ENCODE data around the gene CAP2.
"Not testable (repeated sequence)": the region's sequence is repeated elsewhere in the genome, so short reads cannot be mapped to it uniquely, and the experiment has no call there.

Gene CAP2

DNA sequence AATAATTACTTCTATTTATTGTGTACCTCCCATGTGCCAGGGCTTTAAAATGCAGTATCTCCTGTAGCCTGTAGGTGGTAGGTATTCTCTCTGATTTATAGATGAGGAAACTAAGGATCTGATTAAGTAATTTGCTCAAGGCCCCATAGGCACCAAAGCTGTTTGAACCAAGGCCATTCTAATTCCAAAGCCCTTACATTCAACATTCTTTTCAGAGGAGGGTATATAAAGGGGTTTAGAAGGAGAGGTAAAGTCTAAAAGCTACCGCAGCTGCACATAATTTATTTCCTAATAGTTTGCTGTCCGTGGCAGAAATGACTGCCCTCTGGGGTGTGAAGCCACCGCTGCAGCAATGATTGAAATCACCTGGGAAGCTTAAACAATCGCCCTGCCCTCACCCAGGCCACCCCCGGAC lies 111.7 kb downstream of the CAP2 start:
- H3K4me1 Mint-ChIP-seq: no peaks in the 10 kb centered on the region
- no peaks in the 10 kb centered on the region for H3K27me3 Mint-ChIP-seq
- H3K36me3 Mint-ChIP-seq: no peaks in the 10 kb centered on the region
- CTCF ChIA-PET: interaction anchor here (0.7 to 2.2 kb wide), 5 partner anchors 13 to 301 kb away, joined by 3 to 6 read pairs (median 3); no protein-coding TSS in a partner anchor
- DNase-seq: no peak
- H3K9me3 Mint-ChIP-seq: no peaks in the 10 kb centered on the region
- H3K27ac Mint-ChIP-seq: no peak overlapping the region
- H3K4me3 Mint-ChIP-seq: no peak overlapping the region

DNA sequence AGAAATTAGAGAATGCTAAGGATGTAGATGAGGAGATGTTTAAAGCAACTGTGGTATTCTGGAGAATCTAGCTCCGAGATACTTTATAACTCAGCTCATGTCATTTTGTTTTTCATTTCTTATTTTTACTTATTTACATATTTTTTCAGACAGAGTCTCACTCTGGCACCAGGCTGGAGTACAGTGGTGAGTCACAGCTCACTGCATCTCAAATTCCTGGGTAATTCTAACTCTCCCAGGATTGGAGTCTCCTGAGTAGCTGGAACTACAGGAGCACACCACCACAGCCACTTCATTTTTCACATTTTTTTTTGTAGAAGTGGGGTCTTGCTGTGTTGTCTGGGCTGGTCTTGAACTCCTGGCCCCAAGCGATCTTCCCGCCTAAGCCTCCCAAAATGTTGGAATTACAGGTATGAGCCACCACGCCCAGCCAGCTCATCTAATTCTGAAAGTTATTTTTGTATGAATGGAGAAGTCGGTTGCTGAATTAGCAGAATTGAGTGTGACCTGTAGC lies 112.4 kb downstream of the CAP2 start:
- CTCF ChIA-PET: interaction anchor here (0.6 to 2.2 kb wide), 6 partner anchors 12 to 300 kb away, joined by 3 to 6 read pairs (median 3); no protein-coding TSS in a partner anchor
- H3K4me3 Mint-ChIP-seq: no peak overlapping the region
- no peaks in the 10 kb centered on the region for H3K36me3 Mint-ChIP-seq
- no peaks in the 10 kb centered on the region for H3K9me3 Mint-ChIP-seq
- no peaks in the 10 kb centered on the region for H3K27me3 Mint-ChIP-seq
- no peak overlapping the region for H3K27ac Mint-ChIP-seq
- no peak for DNase-seq
- no peaks in the 10 kb centered on the region for H3K4me1 Mint-ChIP-seq

DNA sequence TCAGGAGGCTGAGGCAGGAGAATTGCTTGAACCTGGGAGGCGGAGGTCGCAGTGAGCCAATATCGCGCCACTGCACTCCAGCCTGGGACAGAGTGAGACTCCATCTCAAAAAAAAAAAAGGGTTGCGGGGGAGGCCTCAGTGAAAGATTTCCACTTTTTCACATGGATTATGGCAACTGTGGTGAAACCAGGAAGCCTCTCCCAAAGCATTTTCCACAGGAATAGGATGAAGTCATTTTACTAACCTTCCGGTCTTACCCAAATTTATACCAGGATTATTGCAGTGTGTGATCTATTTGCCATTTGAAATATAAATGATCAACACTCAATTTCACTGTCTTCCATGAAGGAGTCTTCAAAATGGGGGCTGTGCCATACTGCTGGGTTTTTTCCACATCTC lies 113.1 kb downstream of the CAP2 start:
- CTCF ChIA-PET: interaction anchor here (0.6 to 2.2 kb wide), 3 partner anchors 78 to 299 kb away, joined by 3 to 6 read pairs (median 4); no protein-coding TSS in a partner anchor
- no peak for DNase-seq

DNA sequence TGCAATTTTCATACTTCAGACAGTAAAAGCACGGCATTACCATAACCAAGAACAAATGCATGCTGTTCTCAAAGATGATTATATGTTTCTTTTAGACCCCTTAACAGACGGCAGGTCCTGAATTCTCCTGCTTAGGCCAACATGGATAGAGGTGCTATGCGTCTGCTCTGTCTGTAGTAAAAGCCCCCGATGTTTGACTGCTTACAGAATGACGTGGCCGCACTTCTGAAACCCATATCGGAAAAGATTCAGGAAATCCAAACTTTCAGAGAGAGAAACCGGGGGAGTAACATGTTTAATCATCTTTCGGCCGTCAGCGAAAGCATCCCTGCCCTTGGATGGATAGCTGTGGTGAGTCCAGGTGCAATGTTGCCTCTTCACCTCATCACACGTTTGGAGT lies 113.6 kb downstream of the CAP2 start:
- no peak for DNase-seq
- H3K27me3 Mint-ChIP-seq: no peaks in the 10 kb centered on the region
- no peaks in the 10 kb centered on the region for H3K4me1 Mint-ChIP-seq
- H3K4me3 Mint-ChIP-seq: no peak overlapping the region
- no peak overlapping the region for H3K27ac Mint-ChIP-seq
- no peaks in the 10 kb centered on the region for H3K36me3 Mint-ChIP-seq
- H3K9me3 Mint-ChIP-seq: no peaks in the 10 kb centered on the region
- CTCF ChIA-PET: no interaction called here

More for the DNA sequence above, 113.1 kb downstream of the CAP2 start:
- no peaks in the 10 kb centered on the region for H3K27me3 Mint-ChIP-seq
- H3K36me3 Mint-ChIP-seq: no peaks in the 10 kb centered on the region
- H3K4me1 Mint-ChIP-seq: no peaks in the 10 kb centered on the region
- no peak overlapping the region for H3K27ac Mint-ChIP-seq
- H3K9me3 Mint-ChIP-seq: no peaks in the 10 kb centered on the region
- no peak overlapping the region for H3K4me3 Mint-ChIP-seq

DNA sequence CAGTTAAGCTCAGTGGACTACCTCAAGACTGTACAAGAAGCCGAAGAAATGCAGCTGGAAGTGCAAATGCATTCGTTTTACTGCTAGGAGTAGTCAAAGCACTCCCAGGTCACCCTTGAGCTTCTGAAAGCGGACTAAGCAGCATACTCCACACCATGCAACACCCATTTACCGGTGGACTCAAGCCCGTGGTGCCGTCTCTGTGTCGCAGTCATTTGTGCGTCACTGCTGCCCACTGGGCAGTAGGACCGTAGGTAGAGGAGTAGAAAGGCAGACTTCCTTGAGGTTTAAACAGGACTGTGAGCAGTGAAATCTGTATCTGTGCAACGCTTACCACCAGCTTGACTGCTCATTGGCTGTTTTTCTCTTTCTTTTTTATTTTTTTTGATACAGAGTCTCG lies 117.7 kb downstream of the CAP2 start:
- Mint-ChIP-seq H3K4me3 (no peak overlapping the region), H3K9me3 (no peaks in the 10 kb centered on the region), H3K36me3 (no peaks in the 10 kb centered on the region), H3K27ac (no peak overlapping the region), H3K4me1 (no peaks in the 10 kb centered on the region), H3K27me3 (no peaks in the 10 kb centered on the region)
- DNase-seq: no peak
- CTCF ChIA-PET: no interaction called here

DNA sequence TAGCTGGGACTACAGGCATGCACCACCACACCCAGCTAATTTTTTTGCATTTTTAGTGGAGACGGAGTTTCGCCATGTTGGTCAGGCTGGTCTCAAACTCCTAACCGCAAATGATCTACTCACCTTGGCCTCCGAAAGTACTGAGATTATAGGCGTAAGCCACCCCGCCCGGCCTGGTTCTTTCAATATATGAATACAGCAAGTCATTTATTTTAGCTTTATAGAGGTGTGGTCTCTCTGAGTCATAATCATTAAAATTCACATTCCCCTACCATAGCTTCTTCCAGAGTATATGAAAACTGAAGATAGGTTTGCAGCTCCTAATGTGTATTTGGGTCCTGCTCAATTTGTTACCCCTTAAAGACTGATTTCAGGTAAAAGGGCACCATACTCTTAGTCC lies 118.2 kb downstream of the CAP2 start:
- H3K36me3 Mint-ChIP-seq: no peaks in the 10 kb centered on the region
- no peak overlapping the region for H3K27ac Mint-ChIP-seq
- DNase-seq: no peak
- H3K9me3 Mint-ChIP-seq: no peaks in the 10 kb centered on the region
- CTCF ChIA-PET: no interaction called here
- H3K27me3 Mint-ChIP-seq: no peaks in the 10 kb centered on the region
- H3K4me3 Mint-ChIP-seq: no peak overlapping the region
- no peaks in the 10 kb centered on the region for H3K4me1 Mint-ChIP-seq

DNA sequence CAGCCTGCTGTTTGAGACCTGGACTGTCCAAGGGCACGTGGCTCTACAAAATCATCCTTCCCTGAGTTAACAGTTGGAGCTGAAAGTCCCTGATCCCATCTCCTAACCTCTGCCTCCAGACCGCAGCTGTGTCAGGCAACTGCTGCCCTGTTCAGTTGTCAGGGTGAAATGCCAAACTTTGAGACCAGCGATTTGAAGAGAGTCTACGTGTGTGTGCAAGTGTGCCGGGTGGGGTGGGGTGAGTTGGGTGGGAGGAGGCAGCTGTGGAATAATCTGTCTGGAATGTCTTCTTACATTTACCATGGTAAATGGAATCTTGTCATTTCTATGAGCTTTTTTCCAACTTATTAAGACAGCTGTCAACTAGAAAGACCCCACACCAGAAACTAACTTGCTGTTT lies 125.7 kb downstream of the CAP2 start:
- H3K27ac Mint-ChIP-seq: no peak overlapping the region
- DNase-seq: no peak
- CTCF ChIA-PET: interaction anchor here (1.6 kb wide), 1 partner anchor 10 kb away, joined by 3 read pairs; no protein-coding TSS in a partner anchor
- H3K4me3 Mint-ChIP-seq: no peak overlapping the region
- H3K4me1 Mint-ChIP-seq: no peaks in the 10 kb centered on the region
- no peaks in the 10 kb centered on the region for H3K9me3 Mint-ChIP-seq
- no peaks in the 10 kb centered on the region for H3K36me3 Mint-ChIP-seq
- H3K27me3 Mint-ChIP-seq: peaks cover 4% of the 10 kb centered on the region

DNA sequence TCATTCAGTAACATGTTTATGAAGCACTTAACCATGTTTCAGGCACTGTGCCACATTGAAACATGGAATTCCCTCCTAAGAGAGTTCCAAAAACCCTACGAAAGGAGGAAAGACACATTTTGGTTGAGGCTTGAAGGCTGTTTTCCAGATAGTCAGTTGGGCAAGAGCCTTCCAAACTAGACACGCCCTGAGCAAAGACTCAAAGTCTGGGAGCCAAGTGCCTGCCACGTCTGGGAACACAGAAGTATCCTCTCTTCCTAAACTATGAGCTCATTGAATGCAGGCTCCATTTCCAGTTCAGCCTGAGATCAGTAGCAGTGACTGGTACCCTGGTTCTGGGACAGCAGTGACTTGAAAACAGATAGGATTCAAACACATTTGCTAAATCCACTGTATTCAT lies 132.2 kb downstream of the CAP2 start:
- no peaks in the 10 kb centered on the region for H3K9me3 Mint-ChIP-seq
- H3K4me1 Mint-ChIP-seq: no peaks in the 10 kb centered on the region

DNA sequence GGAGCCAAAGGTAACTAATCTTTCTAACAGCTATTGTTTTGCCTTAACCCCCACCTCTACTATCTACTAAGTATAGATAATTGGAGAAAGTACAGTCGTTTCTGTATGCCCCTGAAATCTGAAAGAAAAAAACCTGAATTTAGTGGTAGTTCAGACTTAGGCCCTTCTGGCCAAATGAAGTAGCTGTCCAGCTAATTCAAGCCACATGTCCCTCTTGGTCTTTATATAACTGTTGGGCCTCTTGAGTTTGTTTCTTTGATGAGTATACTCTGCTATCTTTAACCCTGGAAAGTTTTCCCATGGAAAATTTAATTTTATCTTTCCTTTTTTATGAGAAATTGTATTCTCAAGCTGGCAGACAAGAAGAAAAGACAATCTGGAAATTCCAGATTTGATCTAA lies 133.7 kb downstream of the CAP2 start:
- Mint-ChIP-seq H3K9me3 (no peaks in the 10 kb centered on the region), H3K4me1 (no peaks in the 10 kb centered on the region), H3K27me3 (no peaks in the 10 kb centered on the region), H3K36me3 (no peaks in the 10 kb centered on the region), H3K27ac (no peak overlapping the region), H3K4me3 (no peak overlapping the region)
- CTCF ChIA-PET: no interaction called here
- DNase-seq: no peak

More for the DNA sequence above, 132.2 kb downstream of the CAP2 start:
- Mint-ChIP-seq H3K27me3 (no peaks in the 10 kb centered on the region), H3K27ac (no peak overlapping the region), H3K4me3 (no peak overlapping the region), H3K36me3 (no peaks in the 10 kb centered on the region)
- CTCF ChIA-PET: no interaction called here
- no peak for DNase-seq

DNA sequence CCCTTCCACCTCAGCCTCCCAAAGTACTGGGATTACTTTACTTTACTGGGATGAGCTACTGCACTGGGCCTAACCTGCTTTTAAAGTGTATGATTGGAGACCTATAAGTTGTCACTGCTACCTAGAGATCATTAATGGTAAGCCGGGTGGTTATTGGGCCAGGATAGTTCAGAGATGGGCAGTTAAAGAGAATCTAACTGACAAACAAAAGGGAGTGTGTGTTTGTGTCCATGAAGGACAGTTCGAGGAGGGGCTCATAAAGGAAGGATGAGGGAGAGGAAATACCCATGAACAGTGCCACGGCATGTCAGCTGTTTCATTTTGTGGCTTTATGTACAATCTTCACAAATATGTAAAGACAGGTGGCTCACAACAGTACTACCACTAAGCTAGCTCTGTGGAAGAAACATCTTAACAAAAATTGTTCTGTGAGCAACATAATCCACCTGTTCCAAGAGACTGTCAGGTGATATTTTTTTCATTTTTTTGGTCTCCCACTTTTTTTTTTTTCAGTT lies 137.0 kb downstream of the CAP2 start:
- CTCF ChIA-PET: no interaction called here
- Mint-ChIP-seq H3K4me3 (no peak overlapping the region), H3K27me3 (peaks cover 5% of the 10 kb centered on the region), H3K4me1 (no peaks in the 10 kb centered on the region), H3K36me3 (no peaks in the 10 kb centered on the region), H3K9me3 (no peaks in the 10 kb centered on the region), H3K27ac (no peak overlapping the region)
- no peak for DNase-seq

DNA sequence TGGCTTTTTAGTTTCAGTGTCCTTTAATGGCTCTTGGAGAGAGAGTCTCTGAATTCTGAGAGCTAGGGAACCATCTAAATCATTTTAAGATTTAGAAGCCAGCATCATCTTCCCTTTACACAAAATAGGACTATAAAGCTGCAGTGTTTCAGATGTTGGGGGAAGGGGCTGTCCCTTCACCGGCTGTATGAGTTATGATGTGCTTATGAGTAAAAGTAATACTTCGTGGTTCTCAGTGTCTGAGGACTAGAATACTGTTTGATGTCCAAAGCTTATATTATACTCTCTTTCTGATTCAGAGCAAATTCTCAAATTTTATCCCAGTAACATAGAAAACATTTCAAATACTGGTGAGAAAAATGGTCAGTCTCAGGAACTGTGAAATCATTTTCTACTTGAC lies 143.2 kb downstream of the CAP2 start:
- no peak for DNase-seq
- Mint-ChIP-seq H3K4me3 (no peak overlapping the region), H3K27ac (no peak overlapping the region), H3K4me1 (no peaks in the 10 kb centered on the region), H3K27me3 (peaks cover 5% of the 10 kb centered on the region), H3K36me3 (no peaks in the 10 kb centered on the region), H3K9me3 (no peaks in the 10 kb centered on the region)
- CTCF ChIA-PET: no interaction called here

DNA sequence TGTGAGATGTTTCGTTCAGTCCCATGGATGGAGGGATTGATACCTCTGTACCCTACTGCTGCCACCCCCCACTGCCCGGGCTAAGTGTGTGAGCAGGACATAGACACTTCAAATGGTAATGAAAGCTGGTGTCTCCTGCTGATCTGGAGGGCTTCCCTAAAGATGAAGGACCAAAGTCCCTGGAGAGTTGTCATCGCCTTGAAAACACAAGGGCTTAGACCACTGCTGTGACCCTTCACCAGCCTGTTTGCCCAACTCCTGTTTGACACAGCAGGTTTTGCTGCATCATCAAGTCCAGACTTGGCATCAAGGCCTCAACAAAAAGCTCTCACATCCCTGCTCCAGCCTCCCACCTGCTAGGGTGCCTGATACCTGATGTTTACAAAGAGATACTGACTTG lies 148.8 kb downstream of the CAP2 start:
- CTCF ChIA-PET: no interaction called here
- DNase-seq: no peak
- H3K4me3 Mint-ChIP-seq: no peak overlapping the region
- H3K27me3 Mint-ChIP-seq: no peaks in the 10 kb centered on the region
- no peak overlapping the region for H3K27ac Mint-ChIP-seq
- H3K4me1 Mint-ChIP-seq: no peaks in the 10 kb centered on the region
- no peaks in the 10 kb centered on the region for H3K9me3 Mint-ChIP-seq
- no peaks in the 10 kb centered on the region for H3K36me3 Mint-ChIP-seq

DNA sequence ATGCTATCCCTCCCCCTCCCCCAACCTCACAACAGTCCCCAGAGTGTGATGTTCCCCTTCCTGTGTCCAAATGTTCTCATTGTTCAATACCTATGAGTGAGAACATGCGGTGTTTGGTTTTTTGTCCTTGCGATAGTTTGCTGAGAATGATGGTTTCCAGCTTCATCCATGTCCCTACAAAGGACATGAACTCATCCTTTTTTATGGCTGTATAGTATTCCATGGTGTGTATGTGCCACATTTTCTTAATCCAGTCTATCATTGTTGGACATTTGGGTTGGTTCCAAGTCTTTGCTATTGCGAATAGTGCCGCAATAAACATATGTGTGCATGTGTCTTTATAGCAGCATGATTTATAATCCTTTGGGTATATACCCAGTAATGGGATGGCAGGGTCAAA lies 152.3 kb downstream of the CAP2 start:
- H3K36me3 Mint-ChIP-seq, DNase-seq, H3K27ac Mint-ChIP-seq, H3K27me3 Mint-ChIP-seq, H3K4me1 Mint-ChIP-seq, H3K4me3 Mint-ChIP-seq, CTCF ChIA-PET, H3K9me3 Mint-ChIP-seq: not testable (repeated sequence)

DNA sequence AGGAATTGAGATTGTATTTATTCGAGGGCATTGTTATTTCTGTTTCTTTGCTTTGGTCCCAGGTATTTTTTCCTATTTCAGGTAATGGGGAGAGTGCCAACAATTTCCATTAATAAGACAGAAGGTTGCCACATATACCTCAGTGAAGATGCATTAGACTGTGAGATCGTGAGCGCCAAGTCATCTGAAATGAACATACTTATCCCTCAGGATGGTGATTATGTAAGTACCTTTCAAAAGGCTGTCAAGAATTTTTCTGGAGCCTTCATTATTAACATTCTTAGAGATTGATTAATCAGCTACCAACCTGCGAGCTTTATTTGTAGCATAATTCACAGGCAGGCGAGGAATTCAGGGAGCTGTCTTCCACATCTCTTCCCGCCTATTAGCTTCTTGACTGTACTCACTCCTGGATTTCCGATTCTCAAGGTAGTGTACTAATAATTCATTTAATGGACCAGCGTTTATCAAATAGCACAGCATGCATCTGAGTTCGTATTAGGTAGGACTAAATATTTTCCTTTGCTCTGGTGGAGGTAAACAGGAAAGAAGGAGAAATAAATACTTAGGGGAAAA lies 158.1 kb downstream of the CAP2 start:
- no peaks in the 10 kb centered on the region for H3K36me3 Mint-ChIP-seq
- no peak overlapping the region for H3K27ac Mint-ChIP-seq
- CTCF ChIA-PET: no interaction called here
- H3K4me1 Mint-ChIP-seq: no peaks in the 10 kb centered on the region
- no peak for DNase-seq
- no peaks in the 10 kb centered on the region for H3K9me3 Mint-ChIP-seq
- peaks cover 4% of the 10 kb centered on the region for H3K27me3 Mint-ChIP-seq
- no peak overlapping the region for H3K4me3 Mint-ChIP-seq

DNA sequence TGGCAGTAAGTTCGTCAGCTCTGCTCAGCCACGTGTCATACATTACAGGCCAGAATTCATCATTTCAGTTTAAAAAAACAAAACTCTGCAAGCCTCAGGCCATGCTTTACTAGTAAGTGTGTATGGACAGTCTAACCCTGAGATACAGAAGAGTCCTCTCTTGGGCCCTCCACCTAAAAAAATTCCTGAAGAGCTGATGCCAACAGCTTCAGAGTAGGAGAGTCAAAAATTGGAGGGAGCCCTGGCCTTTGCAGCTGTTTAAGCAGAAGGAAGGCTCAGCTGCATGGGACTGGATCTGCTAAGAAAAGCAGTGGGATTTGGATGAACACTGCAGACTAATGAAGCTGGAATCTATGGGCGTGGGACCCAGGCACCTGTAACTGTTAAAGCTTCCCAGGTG lies 159.5 kb downstream of the CAP2 start:
- CTCF ChIA-PET: no interaction called here
- DNase-seq: no peak
- Mint-ChIP-seq H3K36me3 (no peaks in the 10 kb centered on the region), H3K27me3 (peaks cover 4% of the 10 kb centered on the region), H3K9me3 (no peaks in the 10 kb centered on the region), H3K27ac (no peak overlapping the region), H3K4me1 (no peaks in the 10 kb centered on the region), H3K4me3 (no peak overlapping the region)

Measured in activated naive CD4-positive, alpha-beta T cell treated with anti-CD3 and anti-CD28 coated beads, Interleukin-2, amount 10 ng/mL, durations not matched to agents 7 days and 5 days (primary cell).